HEK293 (cell line): ENCODE data around the gene SS18L1.

Source experiments
- CTCF ChIA-PET: fragments of 350-600 bp; formaldehyde crosslinking; extraction: SDS; loops from one replicate; lab custom pipeline; 2021; ENCODE audit warnings: antibody characterized with exemption; lab: Yijun Ruan, JAX
- POLR2A ChIA-PET: fragments of 300-600 bp; formaldehyde crosslinking; extraction: SDS; loops from one replicate; lab custom pipeline; 2020; ENCODE audit warnings: antibody characterized with exemption, inconsistent platforms; lab: Yijun Ruan, JAX
- H3K27ac ChIP-seq: fragments of 200-500 bp; sonication (Bioruptor generic); 2 replicates; pipeline ENCODE4 v1.5.1; 2014; ENCODE audit warnings: low read depth, low read length, control low read depth, inconsistent platforms; ENCODE audit errors: extremely low read depth
- H3K36me3 ChIP-seq, 2 experiments: fragments of 200-500 bp in 1 of 2; sonication (Bioruptor generic) in 1 of 2; 1 replicate in 1 of 2; 2 replicates in 1 of 2; pipeline ENCODE4 v1.5.1; 2014 to 2017; ENCODE audit warnings: inconsistent platforms in 2 of 2, low read length in 2 of 2; ENCODE audit not compliant: control insufficient read depth in 2 of 2, insufficient read depth in 1 of 2
- H3K4me1 ChIP-seq: fragments of 200-500 bp; sonication (Bioruptor generic); 2 replicates; pipeline ENCODE4 v1.5.1; 2014; ENCODE audit warnings: mild to moderate bottlenecking, low read length, inconsistent platforms; ENCODE audit not compliant: control insufficient read depth, insufficient read depth
- H3K4me3 ChIP-seq: 2 replicates; pipeline ENCODE4 v1.5.1; 2011; ENCODE audit warnings: low read depth, mild to moderate bottlenecking, control low read depth, low read length, moderate library complexity
- H3K9me3 ChIP-seq: fragments of 200-500 bp; sonication (Bioruptor generic); 2 replicates; pipeline ENCODE4 v1.5.1; 2014; ENCODE audit warnings: low read depth, low read length, inconsistent platforms; ENCODE audit not compliant: control insufficient read depth, insufficient read depth
- AEBP2 ChIP-seq: fragments of 450-650 bp; formaldehyde crosslinking; IDR thresholded peaks from 2 replicates; pipeline ENCODE4 v1.5.1; 2016; ENCODE audit warnings: missing biosample characterization, missing genetic modification characterization, borderline replicate concordance
- BCL6B ChIP-seq: fragments of 450-650 bp; formaldehyde crosslinking; IDR thresholded peaks from 2 replicates; pipeline ENCODE4 v1.5.1; 2017; ENCODE audit warnings: missing biosample characterization, missing genetic modification characterization
- HOXC10 ChIP-seq: sonication (generic); formaldehyde crosslinking; IDR thresholded peaks from 2 replicates; pipeline ENCODE4 v1.8.1; 2023; ENCODE audit warnings: mild to moderate bottlenecking, missing genetic modification reagents
- KLF1 ChIP-seq: fragments of 450-650 bp; formaldehyde crosslinking; IDR thresholded peaks from 2 replicates; pipeline ENCODE4 v1.5.1; 2016; ENCODE audit warnings: missing biosample characterization, missing genetic modification characterization
- OVOL3 ChIP-seq: fragments of 450-650 bp; formaldehyde crosslinking; IDR thresholded peaks from 2 replicates; pipeline ENCODE4 v1.5.1; 2016; ENCODE audit warnings: missing biosample characterization, missing genetic modification characterization
- PBX3 ChIP-seq: sonication (generic); formaldehyde crosslinking; IDR thresholded peaks from 2 replicates; pipeline ENCODE4 v1.8.1; 2022; ENCODE audit warnings: mild to moderate bottlenecking, moderate library complexity, missing genetic modification reagents
- TSHZ1 ChIP-seq: fragments of 450-650 bp; formaldehyde crosslinking; IDR thresholded peaks from 2 replicates; pipeline ENCODE4 v1.5.1; 2016; ENCODE audit warnings: missing biosample characterization, missing genetic modification characterization, borderline replicate concordance
- ZBTB17 ChIP-seq: fragments of 450-650 bp; formaldehyde crosslinking; IDR thresholded peaks from 2 replicates; pipeline ENCODE4 v1.5.1; 2016; ENCODE audit warnings: missing biosample characterization, missing genetic modification characterization
- ZBTB20 ChIP-seq: fragments of 450-650 bp; formaldehyde crosslinking; IDR thresholded peaks from 2 replicates; pipeline ENCODE4 v1.5.1; 2016; ENCODE audit warnings: missing biosample characterization, missing genetic modification characterization
- ZBTB44 ChIP-seq: fragments of 450-650 bp; IDR thresholded peaks from 2 replicates; pipeline ENCODE4 v1.5.1; 2018; ENCODE audit warnings: missing biosample characterization, mild to moderate bottlenecking, missing genetic modification characterization
- ZNF155 ChIP-seq: fragments of 450-650 bp; formaldehyde crosslinking; IDR thresholded peaks from 2 replicates; pipeline ENCODE4 v1.5.1; 2016; ENCODE audit warnings: missing biosample characterization, missing genetic modification characterization
- ZNF2 ChIP-seq: fragments of 450-650 bp; formaldehyde crosslinking; IDR thresholded peaks from 2 replicates; pipeline ENCODE4 v1.5.1; 2016; ENCODE audit warnings: missing biosample characterization, missing genetic modification characterization
- ZNF211 ChIP-seq: fragments of 450-650 bp; formaldehyde crosslinking; IDR thresholded peaks from 2 replicates; pipeline ENCODE4 v1.5.1; 2016; ENCODE audit warnings: low read depth, missing biosample characterization, missing genetic modification characterization
- ZNF23 ChIP-seq: fragments of 450-650 bp; formaldehyde crosslinking; IDR thresholded peaks from 2 replicates; pipeline ENCODE4 v1.5.1; 2016; ENCODE audit warnings: missing biosample characterization, missing genetic modification characterization, borderline replicate concordance
- ZNF239 ChIP-seq: fragments of 450-650 bp; formaldehyde crosslinking; IDR thresholded peaks from 2 replicates; pipeline ENCODE4 v1.5.1; 2016; ENCODE audit warnings: missing biosample characterization, missing genetic modification characterization
- ZNF274 ChIP-seq, 2 experiments: fragments of 200-500 bp in 1 of 2; fragments of 450-650 bp in 1 of 2; sonication (Bioruptor generic) in 1 of 2; formaldehyde crosslinking in 1 of 2; IDR thresholded peaks; 2 replicates each; pipeline versions ENCODE4 v1.5.1 to v1.6.1; 2014 to 2016; ENCODE audit warnings: borderline replicate concordance in 1 of 2, inconsistent platforms in 1 of 2, low read length in 1 of 2, missing biosample characterization in 1 of 2, missing genetic modification characterization in 1 of 2
- ZNF354C ChIP-seq: fragments of 450-650 bp; formaldehyde crosslinking; IDR thresholded peaks from 2 replicates; pipeline ENCODE4 v1.5.1; 2016; ENCODE audit warnings: missing biosample characterization, missing genetic modification characterization, low read depth, borderline replicate concordance
- ZNF404 ChIP-seq: fragments of 450-650 bp; formaldehyde crosslinking; IDR thresholded peaks from 2 replicates; pipeline ENCODE4 v1.5.1; 2017; ENCODE audit warnings: missing biosample characterization, missing genetic modification characterization
- ZNF449 ChIP-seq: fragments of 450-650 bp; formaldehyde crosslinking; IDR thresholded peaks from 2 replicates; pipeline ENCODE4 v1.5.1; 2017; ENCODE audit warnings: missing biosample characterization, mild to moderate bottlenecking, missing genetic modification characterization, moderate library complexity
- ZNF521 ChIP-seq: fragments of 450-650 bp; formaldehyde crosslinking; IDR thresholded peaks from 2 replicates; pipeline ENCODE4 v1.5.1; 2017; ENCODE audit warnings: missing biosample characterization, mild to moderate bottlenecking, missing genetic modification characterization
- ZNF558 ChIP-seq: fragments of 450-650 bp; formaldehyde crosslinking; IDR thresholded peaks from 2 replicates; pipeline ENCODE4 v1.5.1; 2016; ENCODE audit warnings: missing biosample characterization, missing genetic modification characterization
- ZNF596 ChIP-seq: fragments of 450-650 bp; IDR thresholded peaks from 2 replicates; pipeline ENCODE4 v1.5.0; 2018; ENCODE audit warnings: missing biosample characterization, mild to moderate bottlenecking, missing genetic modification characterization, moderate library complexity
- ZNF654 ChIP-seq: fragments of 450-650 bp; formaldehyde crosslinking; IDR thresholded peaks from 2 replicates; pipeline ENCODE4 v1.5.1; 2016; ENCODE audit warnings: low read depth, missing biosample characterization, missing genetic modification characterization
- ZNF792 ChIP-seq: fragments of 450-650 bp; formaldehyde crosslinking; IDR thresholded peaks from 2 replicates; pipeline ENCODE4 v1.5.1; 2016; ENCODE audit warnings: missing biosample characterization, missing genetic modification characterization

SS18L1 gene

GRCh38 chr20:62181808-62182207 lies 38.2 kb downstream of the SS18L1 start:
- CTCF ChIA-PET: no interaction called here
- H3K27ac ChIP-seq: no peak overlapping the region
- POLR2A ChIA-PET: no interaction called here

GRCh38 chr20:62182469-62183425 lies 39.2 kb downstream of the SS18L1 start, which contains the start of gene MTG2:
TSS of gene MTG2 (plus strand) at chr20:62183028. CDS start at chr20:62193421, 10,393 bp downstream.
- Histone ChIP-seq H3K27ac (peak within 1 kb of the TSS; percentile 90), H3K36me3 (peaks cover 0 to 12% of the 10 kb centered on the region in 2 experiments; a peak in 2 of 3 replicates), H3K9me3 (no peaks in the 10 kb centered on the region), H3K4me3 (peak within 1 kb of the TSS; percentile 72), H3K4me1 (no peaks in the 10 kb centered on the region)
- ChIA-PET CTCF (no interaction called here), POLR2A (interaction anchor here (0.7 to 0.9 kb wide), 2 partner anchors 40 to 60 kb away, joined by 3 to 4 read pairs; partner anchors contain the start of gene PSMA7)
- TF ChIP-seq TSHZ1 (tag by site-specific recombination) (no peak), ZNF23 (tag by site-specific recombination) (no peak), ZNF354C (tag by site-specific recombination) (no peak), ZBTB44 (tag by site-specific recombination) (no peak), KLF1 (peak; percentile 51), BCL6B (tag by site-specific recombination) (no peak), ZNF239 (tag by site-specific recombination) (no peak), ZBTB17 (tag by site-specific recombination) (peak; percentile 84), ZNF449 (tag by site-specific recombination) (no peak; the same call in 1 of the 2 replicates), ZNF274 (IDR thresholded peaks at IDR 0.05; ENCODE audit: low read length) (no peak), ZNF274 (tag by site-specific recombination; IDR thresholded peaks at IDR 0.05; ENCODE audit: borderline replicate concordance) (no peak), ZNF596 (no peak), ZBTB20 (tag by site-specific recombination) (peak; percentile 87), OVOL3 (tag by site-specific recombination) (no peak)

More at GRCh38 chr20:62181808-62182207, 38.2 kb downstream of the SS18L1 start:
- no peaks in the 10 kb centered on the region for H3K4me1 ChIP-seq
- no peak for TF ChIP-seq AEBP2 (tag by site-specific recombination)
- no peak for TF ChIP-seq PBX3 (CRISPR knock-in tag)
- no peak for TF ChIP-seq ZNF2 (tag by site-specific recombination)
- no peak for TF ChIP-seq ZNF521 (tag by site-specific recombination)
- TF ChIP-seq ZNF558 (tag by site-specific recombination): no peak
- no peak for TF ChIP-seq ZNF792
- TF ChIP-seq ZNF654: no peak
- no peak for TF ChIP-seq ZNF155
- no peak for TF ChIP-seq HOXC10
- TF ChIP-seq ZNF211 (tag by site-specific recombination): no peak
- no peak for TF ChIP-seq ZNF404 (tag by site-specific recombination)
- H3K36me3 ChIP-seq: peaks cover 0 to 12% of the 10 kb centered on the region in 2 experiments; a peak in 2 of 3 replicates
- peak overlapping the region; percentile 72 for H3K4me3 ChIP-seq
- no peaks in the 10 kb centered on the region for H3K9me3 ChIP-seq
